ENCODE results near the gene NOPCHAP1.
"Not testable (repeated sequence)": the region's sequence is repeated elsewhere in the genome, so short reads cannot be mapped to it uniquely, and the experiment has no call there.

Gene NOPCHAP1

DNA sequence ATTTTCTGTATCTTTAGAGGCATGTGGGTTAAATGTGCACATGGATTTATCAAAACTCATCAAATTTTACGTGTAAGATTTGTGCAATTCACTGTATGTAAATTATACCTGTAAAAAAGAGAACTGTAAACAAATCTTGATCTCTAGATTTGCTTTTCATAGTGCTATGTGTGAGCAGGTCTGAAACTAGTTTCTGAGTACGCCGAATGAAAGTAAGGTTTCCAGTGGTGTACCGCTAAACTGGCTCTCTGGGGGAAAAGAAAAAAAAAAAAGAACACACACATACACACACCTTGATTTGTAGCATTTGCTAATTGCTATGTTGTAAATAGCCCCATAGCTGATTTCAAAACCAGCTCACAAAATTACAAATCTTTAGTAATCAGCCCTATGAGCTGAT, 19.4 kb upstream of the NOPCHAP1 start:
- DNase-seq, result no peak

- DNase-seq, result no peak
Observed at GRCh38 chr12:104969343-104969742, 16.8 kb upstream of the NOPCHAP1 start.

- DNase-seq, result no peak
Observed at GRCh38 chr12:104971306-104971705, 14.8 kb upstream of the NOPCHAP1 start.

DNA sequence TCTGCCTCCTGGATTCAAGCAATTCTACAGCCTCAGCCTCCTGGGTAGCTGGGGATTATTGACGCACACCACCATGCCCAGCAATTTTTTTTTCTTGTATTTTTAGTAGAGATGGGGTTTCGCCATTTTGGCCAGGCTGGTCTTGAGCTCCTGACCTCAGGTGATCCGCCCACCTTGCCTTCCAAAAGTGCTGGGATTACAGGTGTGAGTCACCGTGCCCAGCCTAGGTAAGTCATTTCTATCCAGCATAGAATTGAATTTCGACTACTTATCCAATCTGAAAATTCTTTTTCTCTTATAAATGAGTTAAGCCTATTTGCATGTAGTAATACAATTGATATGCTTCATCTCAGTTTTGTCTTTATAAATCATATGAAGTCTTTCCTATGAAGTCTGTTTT, 12.9 kb upstream of the NOPCHAP1 start:
- DNase-seq, result no peak

DNA sequence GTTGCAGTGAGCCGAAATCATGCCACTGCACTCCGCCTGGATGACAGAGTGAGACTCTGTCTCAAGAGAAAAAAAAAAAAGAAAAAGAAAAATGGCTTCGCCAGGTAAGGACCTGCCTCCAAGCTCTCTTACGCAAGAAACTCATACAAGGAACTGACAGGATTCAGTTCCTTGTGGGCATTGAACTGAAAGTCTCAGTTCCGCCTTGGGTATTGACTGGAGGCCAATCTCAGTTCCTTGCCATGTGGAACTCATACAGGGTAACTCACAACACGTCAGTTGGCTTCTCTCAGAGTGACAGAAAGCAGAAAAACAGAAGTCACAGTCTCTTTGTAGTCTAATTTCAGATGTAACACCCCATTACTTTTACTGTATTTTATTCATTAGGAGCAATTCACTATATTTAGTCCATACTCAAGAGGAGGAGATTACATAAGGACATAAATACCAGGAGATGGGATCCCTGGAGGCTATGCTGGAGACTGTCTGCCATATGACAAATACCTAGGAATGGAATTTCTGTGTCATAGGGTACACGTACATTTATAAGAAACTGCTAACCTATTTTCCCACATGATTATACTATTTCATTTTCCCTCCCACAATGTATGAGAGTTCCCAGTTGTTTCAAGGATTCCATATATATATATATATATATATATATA, 11.4 kb upstream of the NOPCHAP1 start:
- no peak for DNase-seq

GRCh38 chr12:104975587-104976343, 10.4 kb upstream of the NOPCHAP1 start:
- DNase-seq, result no peak

GRCh38 chr12:104976703-104977102, 9.4 kb upstream of the NOPCHAP1 start:
- no peak for DNase-seq

GRCh38 chr12:104977688-104978087, 8.4 kb upstream of the NOPCHAP1 start:
- not testable (repeated sequence) for DNase-seq

GRCh38 chr12:104985206-104985605, 910 bp upstream of the NOPCHAP1 start:
- no peak for DNase-seq

DNA sequence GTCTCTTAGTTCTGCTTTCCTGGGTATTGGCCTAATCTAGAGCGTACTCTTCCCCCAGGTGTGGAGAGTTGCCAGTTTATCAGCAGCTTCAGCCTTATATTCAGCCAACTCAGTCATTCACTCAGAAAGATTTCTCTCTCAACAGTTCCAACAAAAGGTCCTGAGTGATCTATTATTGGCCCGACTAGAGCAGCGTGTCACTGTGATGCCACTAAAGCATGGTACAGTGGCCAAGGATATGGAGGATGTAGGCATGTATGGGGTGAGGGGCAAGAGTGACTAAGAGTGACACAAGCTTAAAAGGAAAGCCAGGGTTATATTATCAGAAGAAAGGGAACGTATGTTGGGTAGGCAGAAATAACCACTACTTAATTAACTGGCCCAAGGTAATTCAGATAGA, 4.8 kb downstream of the NOPCHAP1 start:
- DNase-seq, result no peak

- DNase-seq, result no peak
Observed at GRCh38 chr12:104991565-104992128, 5.5 kb downstream of the NOPCHAP1 start.

- DNase-seq, result no peak
Observed at GRCh38 chr12:104994336-104994735, 8.2 kb downstream of the NOPCHAP1 start.

DNA sequence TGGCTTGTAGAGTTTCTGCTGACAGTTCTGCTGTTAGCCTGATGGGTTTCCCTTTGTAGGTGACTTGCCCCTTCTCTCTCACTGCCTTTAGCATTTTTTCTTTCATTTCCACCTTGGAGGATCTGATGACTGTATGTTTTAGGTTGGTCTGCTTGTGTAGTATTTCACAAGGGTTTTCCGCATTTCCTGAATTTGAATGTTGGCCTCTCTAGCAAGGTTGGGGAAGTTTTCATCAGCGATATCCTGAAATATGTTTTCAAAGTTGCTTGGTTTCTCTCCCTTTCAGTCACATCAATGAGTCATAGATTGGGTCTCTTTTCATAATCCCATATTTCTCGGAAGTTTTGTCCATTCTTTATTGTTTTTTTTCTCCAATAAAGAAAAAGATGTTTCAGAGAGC, 11.4 kb downstream of the NOPCHAP1 start:
- no peak for DNase-seq

GRCh38 chr12:104998423-104999346, 12.6 kb downstream of the NOPCHAP1 start:
- DNase-seq, result no peak

- no peak for DNase-seq
Observed at GRCh38 chr12:104999347-104999685, 13.2 kb downstream of the NOPCHAP1 start.

DNA sequence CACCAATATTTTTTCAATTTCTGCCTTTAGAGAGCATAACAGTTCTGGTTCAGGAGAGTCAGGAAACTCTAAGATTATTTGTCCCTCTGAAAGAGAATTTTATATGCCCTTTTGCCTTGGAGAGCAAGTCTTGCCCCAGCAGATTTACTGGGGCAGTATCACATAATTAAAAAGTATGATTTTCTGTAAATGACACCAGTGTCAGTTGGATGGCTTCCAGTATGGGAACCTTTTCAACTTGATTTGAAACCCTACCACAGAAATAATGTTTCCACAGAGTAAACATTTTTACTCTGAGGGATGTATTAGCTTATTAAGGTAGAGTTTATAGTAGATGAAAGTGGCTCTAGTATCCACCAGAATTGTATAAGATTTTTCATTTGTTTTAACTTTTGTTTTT, 15.4 kb downstream of the NOPCHAP1 start:
- no peak for DNase-seq

- DNase-seq, result no peak
Observed at GRCh38 chr12:105013892-105014291, 27.8 kb downstream of the NOPCHAP1 start.

DNA sequence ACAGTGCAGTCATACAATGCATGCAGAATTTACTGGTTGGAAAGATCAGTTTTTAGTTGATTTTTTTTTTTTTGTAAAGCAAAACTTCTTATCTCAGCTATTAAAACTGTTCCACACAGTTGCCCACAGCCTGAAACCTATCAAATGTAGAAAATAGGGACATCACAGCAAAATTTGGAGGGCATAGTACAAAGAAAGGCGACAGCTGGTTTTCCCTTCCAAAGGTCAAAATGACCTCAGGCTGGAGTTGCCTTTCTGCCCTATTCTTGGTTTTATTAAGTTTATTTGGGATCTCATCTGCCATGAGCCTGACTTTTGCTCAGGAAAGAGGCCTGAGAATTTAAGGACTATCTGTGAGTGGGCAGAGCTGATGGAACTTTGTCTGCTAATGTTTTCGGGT, 28.5 kb downstream of the NOPCHAP1 start:
- DNase-seq, result no peak

DNA sequence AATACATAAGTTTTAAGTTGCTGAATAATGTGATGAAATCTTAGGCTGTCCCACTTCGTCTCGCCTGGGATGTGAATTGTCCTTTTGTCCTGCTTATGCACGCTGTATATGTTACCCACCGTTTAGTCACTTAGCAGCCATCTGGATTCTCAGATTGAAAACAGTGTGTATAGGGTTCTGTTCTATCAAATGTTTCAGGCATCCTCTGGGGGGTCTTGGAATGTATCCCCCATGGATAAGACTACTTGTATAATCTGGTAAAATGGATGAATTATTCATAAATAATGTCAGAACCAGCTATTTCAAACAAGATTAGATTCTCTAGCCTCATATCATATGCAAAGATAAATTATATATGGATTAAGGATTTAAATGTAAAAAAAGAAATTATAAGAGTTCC, 29.4 kb downstream of the NOPCHAP1 start:
- no peak for DNase-seq

GRCh38 chr12:105018012-105018411, 31.9 kb downstream of the NOPCHAP1 start:
- no peak for DNase-seq

GRCh38 chr12:105018776-105019175, 32.7 kb downstream of the NOPCHAP1 start:
- DNase-seq, result no peak

- DNase-seq, result no peak
Observed at GRCh38 chr12:105020241-105020962, 34.3 kb downstream of the NOPCHAP1 start.

DNA sequence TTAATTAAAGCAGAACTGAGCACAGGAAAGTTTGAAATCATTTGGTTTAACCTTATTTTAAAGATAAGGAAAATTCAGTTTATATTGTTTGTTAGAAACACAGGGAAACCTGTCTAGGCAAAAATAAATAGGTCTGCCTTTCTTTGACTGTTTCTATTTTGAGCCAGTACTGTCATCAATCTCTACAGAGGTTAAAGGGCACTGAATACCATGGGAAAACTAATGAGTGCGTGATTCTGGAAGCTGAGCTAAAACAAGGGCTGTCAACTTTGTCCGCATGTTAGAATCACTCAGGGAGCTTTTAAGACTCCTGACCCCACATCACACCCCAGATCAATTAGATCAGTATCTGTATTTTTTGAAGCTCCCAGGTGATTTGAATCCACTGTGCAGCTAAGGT, 38.8 kb downstream of the NOPCHAP1 start:
- DNase-seq, result no peak
